Measurements from ENCODE around the gene CTH.
"Not testable (repeated sequence)": the region's sequence is repeated elsewhere in the genome, so short reads cannot be mapped to it uniquely, and the experiment has no call there.

Gene CTH

DNA sequence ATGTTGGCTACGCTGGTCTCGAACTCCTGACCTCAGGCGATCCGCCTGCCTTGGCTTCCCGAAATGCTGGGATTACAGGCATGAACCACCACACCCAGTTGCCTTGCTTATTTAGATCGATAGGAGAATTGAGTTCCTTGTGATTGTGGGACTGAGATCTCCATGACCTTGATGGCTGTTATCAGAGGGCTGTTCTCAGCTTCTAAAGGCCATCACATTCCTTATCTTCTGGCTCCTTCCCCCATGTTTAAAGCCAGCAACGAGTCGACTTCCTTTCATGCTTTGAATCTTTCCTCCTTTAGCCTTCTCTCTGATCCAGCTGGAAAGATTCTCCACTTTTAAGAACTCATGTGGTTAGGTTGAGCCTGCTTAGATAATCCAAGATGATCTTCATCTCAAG lies 38.0 kb downstream of the CTH start:
- H3K9me3 ChIP-seq (ENCODE audit: severe bottlenecking) = no peaks in the 10 kb centered on the region
- H3K36me3 ChIP-seq = no peaks in the 10 kb centered on the region
- no peak overlapping the region for H3K4me3 ChIP-seq (ENCODE audit: low read depth, low read length)
- no peaks in the 10 kb centered on the region for H3K27me3 ChIP-seq (ENCODE audit: insufficient read depth, low read depth, severe bottlenecking)
- no peak for DNase-seq
- TF ChIP-seq, protein P1, sequence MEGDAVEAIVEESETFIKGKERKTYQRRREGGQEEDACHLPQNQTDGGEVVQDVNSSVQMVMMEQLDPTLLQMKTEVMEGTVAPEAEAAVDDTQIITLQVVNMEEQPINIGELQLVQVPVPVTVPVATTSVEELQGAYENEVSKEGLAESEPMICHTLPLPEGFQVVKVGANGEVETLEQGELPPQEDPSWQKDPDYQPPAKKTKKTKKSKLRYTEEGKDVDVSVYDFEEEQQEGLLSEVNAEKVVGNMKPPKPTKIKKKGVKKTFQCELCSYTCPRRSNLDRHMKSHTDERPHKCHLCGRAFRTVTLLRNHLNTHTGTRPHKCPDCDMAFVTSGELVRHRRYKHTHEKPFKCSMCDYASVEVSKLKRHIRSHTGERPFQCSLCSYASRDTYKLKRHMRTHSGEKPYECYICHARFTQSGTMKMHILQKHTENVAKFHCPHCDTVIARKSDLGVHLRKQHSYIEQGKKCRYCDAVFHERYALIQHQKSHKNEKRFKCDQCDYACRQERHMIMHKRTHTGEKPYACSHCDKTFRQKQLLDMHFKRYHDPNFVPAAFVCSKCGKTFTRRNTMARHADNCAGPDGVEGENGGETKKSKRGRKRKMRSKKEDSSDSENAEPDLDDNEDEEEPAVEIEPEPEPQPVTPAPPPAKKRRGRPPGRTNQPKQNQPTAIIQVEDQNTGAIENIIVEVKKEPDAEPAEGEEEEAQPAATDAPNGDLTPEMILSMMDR (IDR thresholded peaks at IDR 0.05; ENCODE audit: low read depth, low read length) = no peak
- H3K27ac ChIP-seq = no peak overlapping the region

DNA sequence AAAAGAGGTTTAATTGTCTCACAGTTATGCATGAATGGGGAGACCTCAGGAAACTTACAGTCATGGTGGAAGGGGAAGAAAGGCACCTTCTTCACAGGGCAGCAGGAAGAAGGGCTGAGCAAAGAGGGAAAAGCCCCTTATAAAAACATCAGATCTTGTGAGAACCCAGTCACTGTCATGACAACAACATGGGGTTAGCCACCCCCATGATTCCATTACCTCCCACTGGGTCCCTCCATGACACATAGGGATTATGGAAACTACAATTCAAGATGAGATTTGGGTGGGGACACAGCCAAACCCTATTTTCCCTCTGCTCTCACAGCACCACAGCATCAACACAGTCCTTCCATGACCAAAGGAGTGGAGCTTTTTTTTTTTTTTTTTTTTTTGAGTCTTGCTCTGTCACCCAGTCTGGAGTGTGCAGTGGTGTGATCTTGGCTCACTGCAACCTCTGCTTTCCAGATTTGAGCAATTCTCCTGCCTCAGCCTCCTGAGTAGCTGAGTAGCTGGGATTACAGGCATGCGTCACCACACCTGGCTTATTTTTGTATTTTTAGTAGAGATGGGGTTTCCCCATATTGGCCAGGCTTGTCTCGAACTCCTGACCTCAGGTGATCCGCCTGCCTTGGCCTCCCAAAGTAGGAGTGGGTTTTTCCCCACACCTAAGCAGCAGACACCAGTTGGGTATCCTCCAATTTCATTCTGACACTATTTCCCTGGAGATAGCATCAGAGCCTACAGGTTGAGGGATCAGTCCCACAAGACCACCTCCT lies 41.3 kb downstream of the CTH start:
- H3K9me3 ChIP-seq (ENCODE audit: severe bottlenecking) = not testable (repeated sequence)

DNA sequence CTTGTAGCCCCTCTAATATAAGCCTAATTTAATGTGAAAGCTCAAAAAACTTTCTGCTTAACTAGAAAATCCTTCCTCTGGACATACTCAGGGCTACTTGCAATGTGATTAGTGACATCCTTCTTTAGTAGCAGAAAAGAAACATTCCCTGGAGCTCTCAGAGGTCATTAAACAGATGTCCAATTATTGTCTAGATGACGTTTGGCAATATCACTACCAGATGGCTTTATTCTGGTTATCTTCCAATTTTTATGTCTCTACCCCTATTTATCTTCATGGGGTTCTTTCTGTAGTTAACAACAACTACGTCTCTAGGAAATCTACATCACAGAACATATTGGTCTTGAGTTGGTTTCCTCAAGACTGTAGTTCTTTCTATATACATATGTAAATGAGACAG lies 44.2 kb downstream of the CTH start:
- Histone ChIP-seq H3K36me3 (no peaks in the 10 kb centered on the region), H3K9me3 (ENCODE audit: severe bottlenecking) (no peaks in the 10 kb centered on the region), H3K27me3 (ENCODE audit: insufficient read depth, low read depth, severe bottlenecking) (no peaks in the 10 kb centered on the region), H3K4me3 (ENCODE audit: low read depth, low read length) (no peak overlapping the region), H3K27ac (no peak overlapping the region)
- TF ChIP-seq, protein P1 (IDR thresholded peaks at IDR 0.05; ENCODE audit: low read depth, low read length) = no peak
- no peak for DNase-seq

More for the DNA sequence above, 41.3 kb downstream of the CTH start:
- H3K27me3 ChIP-seq (ENCODE audit: insufficient read depth, low read depth, severe bottlenecking); H3K36me3 ChIP-seq; H3K4me3 ChIP-seq (ENCODE audit: low read depth, low read length); DNase-seq; H3K27ac ChIP-seq: not testable (repeated sequence)

DNA sequence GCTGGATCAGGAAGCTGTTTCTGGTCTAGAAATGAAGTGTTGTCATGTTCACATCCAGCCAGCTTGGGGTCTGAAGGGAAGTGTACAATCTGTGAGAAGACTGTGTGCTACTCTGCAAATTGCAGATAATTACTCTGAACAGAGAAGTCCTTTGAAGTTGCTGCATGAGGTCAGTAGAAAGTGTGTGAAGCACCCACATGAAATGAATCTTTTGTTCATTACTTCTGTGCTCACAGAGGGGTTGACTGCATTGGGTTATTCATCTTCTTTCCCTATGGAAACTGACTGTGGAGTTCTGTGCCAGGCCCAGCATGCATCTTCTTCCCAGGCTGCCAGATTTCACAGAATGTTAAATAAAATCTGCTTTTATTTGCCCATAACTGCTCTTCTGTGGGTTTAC lies 47.1 kb downstream of the CTH start:
- TF ChIP-seq, protein P1 (IDR thresholded peaks at IDR 0.05; ENCODE audit: low read depth, low read length) = no peak
- Histone ChIP-seq H3K36me3 (no peaks in the 10 kb centered on the region), H3K27ac (no peak overlapping the region), H3K4me3 (ENCODE audit: low read depth, low read length) (no peak overlapping the region), H3K27me3 (ENCODE audit: insufficient read depth, low read depth, severe bottlenecking) (no peaks in the 10 kb centered on the region), H3K9me3 (ENCODE audit: severe bottlenecking) (no peaks in the 10 kb centered on the region)
- no peak for DNase-seq

DNA sequence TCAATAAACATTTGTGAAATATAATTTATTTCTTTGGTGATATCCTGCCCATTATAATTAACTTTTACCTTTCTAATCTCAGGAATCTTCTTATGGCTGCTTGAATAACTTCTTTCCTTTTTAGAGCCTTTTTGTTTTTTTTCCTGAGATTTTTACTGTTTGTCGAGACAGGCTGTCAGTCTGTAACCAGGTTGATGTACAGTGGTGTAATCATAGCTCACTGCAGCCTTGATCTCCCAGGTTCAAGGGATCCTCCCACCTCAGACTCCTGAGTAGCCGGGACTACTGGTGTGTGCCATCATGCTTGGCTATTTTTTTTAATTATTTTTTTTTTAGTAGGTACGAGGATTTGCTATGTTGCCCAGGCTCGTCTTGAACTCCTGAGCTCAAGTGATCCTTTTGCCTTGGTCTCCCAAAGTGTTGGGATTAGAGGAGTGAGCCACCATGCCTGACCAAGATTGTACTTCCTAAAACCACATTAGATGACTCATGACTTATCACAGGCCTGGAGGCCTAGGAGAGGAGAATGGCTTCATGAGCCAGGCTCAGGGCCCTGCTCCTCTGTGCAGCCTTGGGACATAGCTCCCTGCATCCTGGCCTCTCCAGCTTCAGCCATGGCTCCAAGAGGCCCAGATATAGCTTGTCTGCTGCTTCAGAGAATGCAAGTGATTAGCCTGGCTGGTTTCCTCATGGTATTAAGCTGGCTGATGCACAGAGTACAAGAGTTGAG lies 48.6 kb downstream of the CTH start:
- Histone ChIP-seq H3K4me3 (ENCODE audit: low read depth, low read length) (no peak overlapping the region), H3K36me3 (no peaks in the 10 kb centered on the region)
- DNase-seq = no peak

DNA sequence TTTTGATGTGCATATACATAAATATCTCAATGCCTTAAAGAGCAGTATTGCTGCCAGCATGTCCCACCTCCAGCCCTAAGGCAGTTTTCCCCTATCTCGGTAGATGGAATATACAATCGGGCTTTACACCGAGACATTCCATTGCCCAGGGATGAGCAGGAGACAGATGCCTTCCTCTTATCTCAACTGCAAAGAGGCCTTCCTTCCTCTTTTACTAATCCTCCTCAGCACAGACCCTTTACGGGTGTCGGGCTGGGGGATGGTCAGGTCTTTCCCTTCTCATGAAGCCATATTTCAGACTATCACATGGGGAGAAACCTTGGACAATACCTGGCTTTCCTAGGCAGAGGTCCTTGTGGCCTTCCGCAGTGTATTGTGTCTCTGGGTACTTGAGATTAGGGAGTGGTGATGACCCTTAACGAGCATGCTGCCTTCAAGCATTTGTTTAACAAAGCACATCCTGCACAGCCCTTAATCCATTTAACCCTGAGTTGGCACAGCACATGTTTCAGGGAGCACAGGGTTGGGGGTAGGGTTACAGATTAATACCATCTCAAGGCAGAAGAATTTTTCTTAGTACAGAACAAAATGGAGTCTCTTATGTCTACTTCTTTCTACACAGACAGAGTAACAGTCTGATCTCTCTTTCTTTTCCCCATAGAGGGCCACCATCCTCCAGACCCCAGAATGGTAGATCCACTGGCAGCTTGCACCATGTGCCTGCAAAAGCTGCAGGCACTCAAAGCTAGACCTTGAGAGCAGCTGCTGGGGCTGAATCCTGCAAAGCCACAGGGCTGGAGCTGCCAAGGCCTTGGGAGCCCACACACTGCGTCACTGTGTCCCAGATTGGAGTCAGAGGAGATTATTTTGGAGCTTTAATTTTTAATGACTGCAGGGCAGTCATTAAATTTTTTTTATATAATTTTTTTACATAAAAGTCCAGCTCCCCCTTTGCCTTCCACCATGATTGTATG lies 50.0 kb downstream of the CTH start:
- H3K4me3 ChIP-seq (ENCODE audit: low read depth, low read length); H3K27me3 ChIP-seq (ENCODE audit: insufficient read depth, low read depth, severe bottlenecking); H3K9me3 ChIP-seq (ENCODE audit: severe bottlenecking); H3K36me3 ChIP-seq: not testable (repeated sequence)
- DNase-seq = peak; percentile 49
- H3K27ac ChIP-seq = peak overlapping the region; percentile 60

More for the DNA sequence above, 48.6 kb downstream of the CTH start:
- Histone ChIP-seq H3K27me3 (ENCODE audit: insufficient read depth, low read depth, severe bottlenecking) (no peaks in the 10 kb centered on the region), H3K27ac (peak overlapping the region; percentile 60; the same call in 1 of the 2 replicates), H3K9me3 (ENCODE audit: severe bottlenecking) (no peaks in the 10 kb centered on the region)
- TF ChIP-seq, protein P1 (IDR thresholded peaks at IDR 0.05; ENCODE audit: low read depth, low read length) = no peak

Data from WERI-Rb-1 (cell line).